Measurements from ENCODE around the gene SLC18B1.
A peak's percentile ranks its signal among the peaks of the same experiment; 100 is the strongest.

Gene SLC18B1

DNA sequence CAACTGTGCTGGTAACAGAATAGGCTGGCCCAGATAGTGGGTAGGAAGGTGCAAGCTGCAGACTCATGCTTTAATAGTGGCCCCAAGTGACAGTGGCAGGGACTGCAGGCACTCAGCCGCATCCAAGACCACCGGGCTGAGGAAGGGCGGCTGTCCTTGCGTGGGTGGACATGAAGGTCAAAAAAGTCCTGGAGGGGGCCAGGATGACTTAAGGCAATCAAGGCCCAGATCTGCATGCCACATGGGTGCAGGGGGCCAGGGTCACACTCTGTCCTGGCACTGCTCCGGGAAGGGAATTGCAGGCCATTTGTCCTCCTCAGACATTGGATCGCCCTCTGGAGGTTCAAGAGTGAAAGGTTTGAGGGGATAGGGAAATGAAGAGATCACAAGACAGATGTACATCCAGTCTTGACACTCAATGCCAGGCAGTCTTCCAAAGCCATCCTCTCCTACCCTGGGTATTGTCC is 30.4 kb downstream of the SLC18B1 start:
- no peak for DNase-seq (ENCODE audit: extremely low read depth, low read depth)
- TF ChIP-seq, protein P1, sequence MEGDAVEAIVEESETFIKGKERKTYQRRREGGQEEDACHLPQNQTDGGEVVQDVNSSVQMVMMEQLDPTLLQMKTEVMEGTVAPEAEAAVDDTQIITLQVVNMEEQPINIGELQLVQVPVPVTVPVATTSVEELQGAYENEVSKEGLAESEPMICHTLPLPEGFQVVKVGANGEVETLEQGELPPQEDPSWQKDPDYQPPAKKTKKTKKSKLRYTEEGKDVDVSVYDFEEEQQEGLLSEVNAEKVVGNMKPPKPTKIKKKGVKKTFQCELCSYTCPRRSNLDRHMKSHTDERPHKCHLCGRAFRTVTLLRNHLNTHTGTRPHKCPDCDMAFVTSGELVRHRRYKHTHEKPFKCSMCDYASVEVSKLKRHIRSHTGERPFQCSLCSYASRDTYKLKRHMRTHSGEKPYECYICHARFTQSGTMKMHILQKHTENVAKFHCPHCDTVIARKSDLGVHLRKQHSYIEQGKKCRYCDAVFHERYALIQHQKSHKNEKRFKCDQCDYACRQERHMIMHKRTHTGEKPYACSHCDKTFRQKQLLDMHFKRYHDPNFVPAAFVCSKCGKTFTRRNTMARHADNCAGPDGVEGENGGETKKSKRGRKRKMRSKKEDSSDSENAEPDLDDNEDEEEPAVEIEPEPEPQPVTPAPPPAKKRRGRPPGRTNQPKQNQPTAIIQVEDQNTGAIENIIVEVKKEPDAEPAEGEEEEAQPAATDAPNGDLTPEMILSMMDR (IDR thresholded peaks at IDR 0.05; ENCODE audit: low read depth, low read length), result peak; percentile 36

DNA sequence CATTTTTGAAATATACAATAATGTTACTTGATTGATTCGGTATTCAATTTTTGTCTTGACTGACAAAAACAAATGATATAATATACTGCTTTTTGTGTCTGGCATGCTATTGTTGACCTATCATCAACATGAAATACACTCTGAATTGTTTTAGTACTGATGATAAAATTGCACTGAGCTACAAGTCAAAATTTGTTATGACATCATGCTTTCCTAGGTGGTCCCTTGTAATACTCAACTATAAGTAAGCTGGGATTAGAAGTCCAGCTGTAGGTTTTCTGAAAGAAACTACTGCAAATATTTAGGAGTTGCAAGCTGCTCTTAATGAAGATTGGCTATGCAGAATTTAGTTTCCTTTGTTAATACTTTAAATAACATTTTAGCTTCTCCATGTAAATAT is 32.9 kb downstream of the SLC18B1 start:
- no peak for DNase-seq (ENCODE audit: extremely low read depth, low read depth)
- TF ChIP-seq, protein P1 (IDR thresholded peaks at IDR 0.05; ENCODE audit: low read depth, low read length), result no peak

DNA sequence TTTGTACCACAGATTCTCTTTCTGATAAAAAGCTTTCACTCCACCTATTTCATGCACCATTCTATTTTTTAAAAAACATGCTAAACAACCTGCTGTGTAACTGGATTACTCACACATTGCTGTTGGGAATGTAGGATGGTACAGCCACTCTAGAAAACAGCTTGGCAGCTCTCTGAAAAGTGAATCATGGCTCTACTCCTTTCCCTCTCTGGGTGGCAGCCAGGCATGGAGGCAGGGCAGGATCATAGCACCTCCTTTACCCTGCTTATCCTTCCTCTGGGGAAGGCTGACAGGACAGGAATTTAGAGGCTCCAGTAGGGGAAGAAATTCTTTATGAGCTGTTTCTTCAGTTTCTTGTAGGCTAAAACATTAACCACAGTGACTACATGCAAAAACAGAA is 34.1 kb downstream of the SLC18B1 start:
- peak; percentile 31 for DNase-seq (ENCODE audit: extremely low read depth, low read depth)
- TF ChIP-seq, protein P1 (IDR thresholded peaks at IDR 0.05; ENCODE audit: low read depth, low read length), result no peak

DNA sequence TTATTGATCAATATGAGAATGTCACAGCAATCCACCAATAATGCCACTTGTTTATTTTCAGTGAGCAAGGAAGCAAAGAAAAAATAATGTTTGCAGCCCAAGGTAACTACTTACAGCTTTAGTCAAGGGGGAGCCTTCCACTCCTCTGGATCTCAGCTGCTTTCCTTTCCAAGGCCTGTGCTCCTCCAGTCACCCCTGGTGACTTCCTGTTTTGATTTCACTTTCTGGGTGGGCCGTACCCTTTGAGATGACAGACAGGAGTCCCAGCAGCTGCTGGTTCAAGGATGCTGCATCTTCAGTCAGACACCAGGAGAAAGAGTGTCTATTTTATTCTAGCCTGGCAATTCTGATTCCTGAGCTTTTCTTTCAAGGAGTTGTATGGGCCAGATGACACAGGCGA is 35.2 kb downstream of the SLC18B1 start:
- TF ChIP-seq, protein P1 (IDR thresholded peaks at IDR 0.05; ENCODE audit: low read depth, low read length), result no peak
- DNase-seq (ENCODE audit: extremely low read depth, low read depth), result no peak

DNA sequence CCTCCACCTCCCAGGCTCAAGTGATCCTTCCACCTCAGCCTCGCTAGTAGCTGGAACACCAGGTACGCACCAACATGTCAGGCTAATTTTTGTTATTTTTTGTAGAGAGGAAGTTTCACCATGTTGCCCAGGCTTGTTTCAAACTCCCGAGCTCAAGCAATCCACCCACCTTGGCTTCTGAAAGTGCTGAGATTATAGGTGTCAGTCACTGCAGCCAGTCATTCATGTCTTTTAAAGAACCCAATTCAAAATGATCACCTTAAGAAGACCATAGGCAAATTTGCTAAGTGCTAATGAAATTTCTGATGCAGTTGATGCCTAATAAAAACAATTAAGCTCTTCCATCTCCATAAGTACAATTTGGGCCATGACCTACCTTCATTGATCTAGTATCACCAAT is 38.2 kb downstream of the SLC18B1 start:
- DNase-seq (ENCODE audit: extremely low read depth, low read depth), result no peak
- TF ChIP-seq, protein P1 (IDR thresholded peaks at IDR 0.05; ENCODE audit: low read depth, low read length), result no peak

DNA sequence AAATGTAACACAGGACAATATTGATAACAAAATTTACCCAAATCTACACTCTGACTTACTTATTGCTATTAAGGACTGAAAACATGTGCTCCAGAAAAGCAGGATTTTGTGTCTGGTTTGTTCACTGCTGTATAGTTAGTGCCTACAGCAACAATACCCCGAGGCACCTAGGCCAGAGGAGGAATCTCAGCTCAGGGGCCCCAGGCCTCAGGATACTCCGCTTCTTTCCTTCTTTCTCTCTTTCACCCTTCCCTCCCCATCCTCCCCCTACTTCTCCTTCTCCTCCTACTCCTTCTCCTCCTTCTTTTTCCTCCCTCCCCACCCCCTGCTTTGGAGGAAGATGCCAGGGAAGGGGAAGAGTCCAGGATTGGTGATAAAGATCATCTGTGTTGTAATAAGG is 39.7 kb downstream of the SLC18B1 start:
- no peak for DNase-seq (ENCODE audit: extremely low read depth, low read depth)
- TF ChIP-seq, protein P1 (IDR thresholded peaks at IDR 0.05; ENCODE audit: low read depth, low read length), result no peak

DNA sequence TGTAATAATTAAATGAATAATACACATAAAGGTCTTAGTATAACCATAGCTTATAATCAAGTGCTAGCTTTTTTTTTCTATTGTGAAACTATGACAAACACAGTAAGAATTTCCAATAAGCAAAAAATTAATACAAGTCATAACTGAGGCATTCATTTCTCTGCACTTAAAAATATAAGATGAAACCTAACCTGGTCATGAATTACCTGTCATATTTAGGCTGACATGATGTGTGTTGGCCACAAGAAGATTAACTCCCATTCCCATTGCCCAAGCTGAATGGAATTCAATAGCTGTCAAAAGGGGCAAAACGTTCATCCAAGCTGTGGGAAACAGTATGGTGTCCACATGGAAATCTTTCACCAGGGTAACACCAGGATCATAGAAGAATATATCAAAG is 46.2 kb downstream of the SLC18B1 start:
- no peak for DNase-seq (ENCODE audit: extremely low read depth, low read depth)
- TF ChIP-seq, protein P1 (IDR thresholded peaks at IDR 0.05; ENCODE audit: low read depth, low read length), result no peak
